A549 (cell line): ENCODE measurements around the gene PAGR1. TPM values are rescaled to one million over a fixed set of nuclear protein-coding genes. Genes with fewer than 3 reads are reported as not detected.
"Not testable (repeated sequence)": the region's sequence is repeated elsewhere in the genome, so short reads cannot be mapped to it uniquely, and the experiment has no call there.

Experiments used
- ATAC-seq, 2 experiments: fragments of 200-7000 bp in 1 of 2; fragments of >200 bp in 1 of 2; cut with Nextera tagmentation in 1 of 2; cut with Tn5 transposase in 1 of 2; 3 replicates each; pipeline versions ENCODE4 v1.8.0 to v1.9.1; 2018 to 2020; ENCODE audit warnings: mild to moderate bottlenecking in 1 of 2, moderate library complexity in 1 of 2
- CTCF ChIA-PET: fragments of 300-600 bp; sonication (Branson Sonifier 250); formaldehyde crosslinking; extraction: SDS; loops from one replicate; lab custom pipeline; 2021; ENCODE audit warnings: antibody characterized with exemption, inconsistent platforms; lab: Yijun Ruan, JAX
- POLR2A ChIA-PET: fragments of 350-600 bp; formaldehyde crosslinking; extraction: SDS; loops from one replicate; lab custom pipeline; 2021; ENCODE audit warnings: antibody characterized with exemption, inconsistent platforms; lab: Yijun Ruan, JAX
- DNase-seq, 2 experiments: peaks; one replicate each; pipeline versions ENCODE4 v3.0.0 to v3.0.0-alpha.2; 2011 to 2016; ENCODE audit warnings: low read depth in 1 of 2, low spot score in 1 of 2
- FAIRE-seq: peaks from 2 replicates; lab custom pipeline; 2011; peaks lifted over from hg19 to GRCh38; lab: Jason Lieb, UNC
- H3K27ac ChIP-seq, 2 experiments: fragments of >200 bp; sonication (Bioruptor Twin); formaldehyde crosslinking; 3 replicates each; pipeline ENCODE4 v1.5.1; 2016 to 2017
- H3K4me1 ChIP-seq: fragments of >200 bp; sonication (Bioruptor Twin); formaldehyde crosslinking; 3 replicates; pipeline ENCODE4 v1.6.1; 2016
- H3K4me2 ChIP-seq: fragments of >200 bp; sonication (Bioruptor Twin); formaldehyde crosslinking; 3 replicates; pipeline ENCODE4 v1.6.1; 2016
- H3K4me3 ChIP-seq: fragments of >200 bp; sonication (Bioruptor Twin); formaldehyde crosslinking; 3 replicates; pipeline ENCODE4 v1.5.1; 2016
- H3K9me3 ChIP-seq: fragments of >200 bp; sonication (Bioruptor Twin); formaldehyde crosslinking; 3 replicates; pipeline ENCODE4 v1.6.1; 2016
- BHLHE40 ChIP-seq: IDR thresholded peaks from 2 replicates; pipeline ENCODE4 v1.6.1; 2012; ENCODE audit warnings: low read depth, low read length, inconsistent platforms
- FOSB ChIP-seq: fragments of 250-450 bp; sonication (Bioruptor Pico); IDR thresholded peaks from 2 replicates; pipeline ENCODE4 v1.5.0; 2020; ENCODE audit warnings: mild to moderate bottlenecking, moderate library complexity
- GATA3 ChIP-seq: IDR thresholded peaks from 2 replicates; pipeline ENCODE4 v1.6.1; 2012; ENCODE audit warnings: borderline replicate concordance
- HDAC2 ChIP-seq: fragments of 200-600 bp; sonication (generic); IDR thresholded peaks from 2 replicates; pipeline ENCODE4 v1.6.1; 2016
- HEYL ChIP-seq: fragments of 250-450 bp; sonication (Bioruptor Pico); IDR thresholded peaks from 2 replicates; pipeline ENCODE4 v1.8.0; 2021; ENCODE audit warnings: mild to moderate bottlenecking, moderate library complexity
- JUN ChIP-seq, 2 experiments: fragments of >200 bp; sonication (Bioruptor Twin); formaldehyde crosslinking; IDR thresholded peaks; 2 replicates in 1 of 2; 3 replicates in 1 of 2; pipeline ENCODE4 v1.6.1; 2016 to 2017
- JUNB ChIP-seq: fragments of >200 bp; sonication (Bioruptor Twin); formaldehyde crosslinking; IDR thresholded peaks from 2 replicates; pipeline ENCODE4 v1.6.1; 2016
- POLR2A ChIP-seq: IDR thresholded peaks from 2 replicates; pipeline ENCODE4 v1.6.1; 2012; ENCODE audit warnings: mild to moderate bottlenecking, low read length
- POLR2AphosphoS2 ChIP-seq: conservative IDR thresholded peaks from 2 replicates; pipeline ENCODE4 v1.6.1; 2012; ENCODE audit warnings: low read length, improper control_type of control experiment, inconsistent platforms
- SMC3 ChIP-seq: fragments of >200 bp; sonication (Bioruptor Twin); formaldehyde crosslinking; IDR thresholded peaks from 3 replicates; pipeline ENCODE4 v1.6.1; 2018; ENCODE audit warnings: inconsistent platforms
- ZC3H11A ChIP-seq: fragments of 450-650 bp; IDR thresholded peaks from 2 replicates; pipeline ENCODE4 v1.6.1; 2014; ENCODE audit warnings: antibody characterized with exemption, mild to moderate bottlenecking
- ZFP36 ChIP-seq: fragments of 450-650 bp; IDR thresholded peaks from 2 replicates; pipeline ENCODE4 v1.6.1; 2014; ENCODE audit warnings: borderline replicate concordance; ENCODE audit not compliant: partially characterized antibody
- ZNF302 ChIP-seq: fragments of 250-450 bp; sonication (Bioruptor Pico); IDR thresholded peaks from 2 replicates; pipeline ENCODE4 v1.9.0; 2021; ENCODE audit warnings: inconsistent platforms, mild to moderate bottlenecking, moderate library complexity
- WGBS: methylation state at CpG from one replicate; pipeline ENCODE4 v1.1.6; 2017; ENCODE audit errors: missing lambda C conversion rate; 5-methylcytosine and 5-hydroxymethylcytosine counted together
- polyA plus RNA-seq, 4 experiments: library from polyadenylated mRNA; depleted of rRNA in 3 of 4; stranded (reverse); fragments of >200 nt; fragmentation: RNase III in 1 of 4; extraction: RNeasy Plus Mini Kit Qiagen cat#74134 plus additional on column Dnase treatment in 1 of 4; gene quantifications; 2 replicates in 3 of 4; 3 replicates in 1 of 4; pipeline ENCODE4 v1.2.3, GENCODE V29; 2011 to 2017
- TF ChIP-seq, protein P1 (sequence below): fragments of 450-650 bp; IDR thresholded peaks from 2 replicates; pipeline ENCODE4 v1.6.1; 2014; ENCODE audit warnings: antibody characterized with exemption
- TF ChIP-seq, protein P2 (sequence below): fragments of 150-350 bp; IDR thresholded peaks from 2 replicates; pipeline ENCODE4 v1.6.1; 2014; ENCODE audit warnings: low read depth, mild to moderate bottlenecking, low read length
- TF ChIP-seq, protein P3 (sequence below): IDR thresholded peaks from 2 replicates; pipeline ENCODE4 v1.6.1; 2012
- TF ChIP-seq, protein P4 (sequence below): fragments of 250-450 bp; sonication (Bioruptor Pico); IDR thresholded peaks from 2 replicates; pipeline ENCODE4 v1.5.0; 2021; ENCODE audit warnings: mild to moderate bottlenecking, moderate library complexity, borderline replicate concordance

The PAGR1 gene
- polyA plus RNA-seq, 2 of the 4 experiments (the other 2 are of a cell fraction): 26.7 to 44.5 TPM

DNA sequence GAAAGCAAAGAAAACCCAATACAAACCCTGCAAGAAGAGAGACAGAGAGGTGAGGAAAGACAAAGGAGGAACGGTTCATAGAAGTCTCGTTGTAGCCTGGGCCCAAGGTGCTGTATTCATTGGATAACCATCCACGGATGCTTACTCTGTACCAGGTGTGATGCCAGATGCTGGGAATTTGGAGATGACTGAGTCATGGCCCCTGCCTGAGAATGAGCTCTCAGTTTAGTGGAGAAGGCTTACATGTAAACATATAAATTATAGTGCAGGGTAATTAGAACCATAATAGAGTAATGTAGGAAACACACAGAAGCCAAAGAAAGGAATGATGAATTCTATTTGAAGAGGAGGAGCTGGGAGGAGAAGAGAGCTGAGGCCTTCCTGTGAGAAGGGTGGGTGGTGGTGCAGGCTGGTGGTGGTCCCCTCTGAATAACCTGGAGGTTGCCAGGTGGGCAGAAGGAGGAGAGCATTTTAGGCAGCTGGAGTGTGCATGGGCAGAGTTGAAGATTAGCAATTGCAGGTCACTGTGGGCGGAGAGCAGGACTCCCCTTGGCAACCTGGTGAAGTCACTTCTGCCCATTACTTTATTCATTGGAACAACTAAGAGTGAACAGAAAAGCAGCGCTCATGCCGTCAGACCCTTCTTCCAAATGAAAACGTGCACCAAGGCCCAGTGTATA is 45.6 kb upstream of the PAGR1 start:
- no peaks in the 10 kb centered on the region for H3K9me3 ChIP-seq
- DNase-seq: no peak
- no peak overlapping the region for H3K27ac ChIP-seq
- H3K4me3 ChIP-seq: no peak overlapping the region
- ChIA-PET CTCF (interaction anchor here (1.0 to 1.7 kb wide), 3 partner anchors 10 to 79 kb away, joined by 3 to 5 read pairs (median 3); no protein-coding TSS in a partner anchor), POLR2A (no interaction called here)
- ATAC-seq: no peak
- 69% methylated on average over 7 of the region's 7 CpGs for WGBS
- no peak for FAIRE-seq
- TF ChIP-seq POLR2A (no peak), SMC3 (no peak), ZC3H11A (no peak)
- TF ChIP-seq, protein P1, sequence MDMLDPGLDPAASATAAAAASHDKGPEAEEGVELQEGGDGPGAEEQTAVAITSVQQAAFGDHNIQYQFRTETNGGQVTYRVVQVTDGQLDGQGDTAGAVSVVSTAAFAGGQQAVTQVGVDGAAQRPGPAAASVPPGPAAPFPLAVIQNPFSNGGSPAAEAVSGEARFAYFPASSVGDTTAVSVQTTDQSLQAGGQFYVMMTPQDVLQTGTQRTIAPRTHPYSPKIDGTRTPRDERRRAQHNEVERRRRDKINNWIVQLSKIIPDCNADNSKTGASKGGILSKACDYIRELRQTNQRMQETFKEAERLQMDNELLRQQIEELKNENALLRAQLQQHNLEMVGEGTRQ: no peak
- TF ChIP-seq, protein P2, sequence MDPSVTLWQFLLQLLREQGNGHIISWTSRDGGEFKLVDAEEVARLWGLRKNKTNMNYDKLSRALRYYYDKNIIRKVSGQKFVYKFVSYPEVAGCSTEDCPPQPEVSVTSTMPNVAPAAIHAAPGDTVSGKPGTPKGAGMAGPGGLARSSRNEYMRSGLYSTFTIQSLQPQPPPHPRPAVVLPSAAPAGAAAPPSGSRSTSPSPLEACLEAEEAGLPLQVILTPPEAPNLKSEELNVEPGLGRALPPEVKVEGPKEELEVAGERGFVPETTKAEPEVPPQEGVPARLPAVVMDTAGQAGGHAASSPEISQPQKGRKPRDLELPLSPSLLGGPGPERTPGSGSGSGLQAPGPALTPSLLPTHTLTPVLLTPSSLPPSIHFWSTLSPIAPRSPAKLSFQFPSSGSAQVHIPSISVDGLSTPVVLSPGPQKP: no peak
- TF ChIP-seq, protein P3, sequence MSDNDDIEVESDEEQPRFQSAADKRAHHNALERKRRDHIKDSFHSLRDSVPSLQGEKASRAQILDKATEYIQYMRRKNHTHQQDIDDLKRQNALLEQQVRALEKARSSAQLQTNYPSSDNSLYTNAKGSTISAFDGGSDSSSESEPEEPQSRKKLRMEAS: no peak
- no peaks in the 10 kb centered on the region for H3K4me1 ChIP-seq
- H3K4me2 ChIP-seq: no peak overlapping the region

DNA sequence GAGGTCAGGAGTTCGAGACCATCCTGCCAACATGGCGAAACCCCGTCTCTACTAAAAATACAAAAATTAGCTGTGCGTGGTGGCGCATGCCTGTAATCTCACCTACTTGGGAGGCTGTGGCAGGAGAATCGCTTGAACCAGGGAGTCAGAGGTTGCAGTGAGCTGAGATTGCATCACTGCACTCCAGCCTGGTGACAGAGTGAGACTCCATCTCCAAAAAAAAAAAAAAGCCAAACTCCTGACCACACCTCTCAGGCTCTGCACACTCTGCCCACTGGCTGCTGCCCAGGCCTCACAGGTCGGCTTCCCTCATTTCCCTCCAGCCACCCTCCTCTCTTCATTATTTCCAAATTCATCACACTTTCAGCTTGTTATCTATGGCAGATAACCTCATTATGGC is 43.6 kb upstream of the PAGR1 start:
- POLR2A ChIA-PET, H3K4me1 ChIP-seq, H3K9me3 ChIP-seq, H3K27ac ChIP-seq, FAIRE-seq, ATAC-seq, DNase-seq, H3K4me2 ChIP-seq, H3K4me3 ChIP-seq: not testable (repeated sequence)
- 83% methylated on average over 7 of the region's 7 CpGs for WGBS
- CTCF ChIA-PET: interaction anchor here (1.4 to 3.3 kb wide), 2 partner anchors 18 to 43 kb away, joined by 4 to 17 read pairs; partner anchors contain the start of gene KIF22

DNA sequence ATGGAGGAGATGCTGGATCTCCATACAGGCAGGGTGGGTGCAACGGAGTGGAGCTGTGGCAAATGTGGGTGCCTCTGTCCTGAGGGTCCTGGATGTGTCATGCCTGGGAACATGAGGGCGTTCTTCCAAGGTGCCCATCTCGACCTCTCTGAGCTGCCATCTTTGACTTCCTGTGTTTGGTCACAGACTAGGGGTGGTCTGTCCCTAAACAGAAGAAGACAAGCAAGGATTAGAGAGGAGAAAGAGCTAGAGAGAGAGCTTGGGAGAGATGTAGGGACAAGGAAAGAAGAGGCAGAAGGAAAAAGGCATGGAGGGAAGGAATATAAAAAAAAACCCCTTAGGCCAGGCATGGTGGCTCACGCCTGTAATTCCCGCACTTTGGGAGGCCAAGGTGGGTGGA is 41.2 kb upstream of the PAGR1 start:
- H3K9me3 ChIP-seq: no peaks in the 10 kb centered on the region
- DNase-seq: no peak
- peaks cover 7% of the 10 kb centered on the region; the same call in 2 of the 3 replicates for H3K4me1 ChIP-seq
- no peak overlapping the region for H3K4me3 ChIP-seq
- TF ChIP-seq HEYL (CRISPR knock-in tag) (no peak), POLR2AphosphoS2 (no peak), JUNB (no peak), ZNF302 (no peak), JUN (IDR thresholded peaks at IDR 0.05) (no peak), ZFP36 (no peak), FOSB (CRISPR knock-in tag) (no peak), HDAC2 (no peak), GATA3 (no peak), BHLHE40 (no peak)
- TF ChIP-seq, protein P4, sequence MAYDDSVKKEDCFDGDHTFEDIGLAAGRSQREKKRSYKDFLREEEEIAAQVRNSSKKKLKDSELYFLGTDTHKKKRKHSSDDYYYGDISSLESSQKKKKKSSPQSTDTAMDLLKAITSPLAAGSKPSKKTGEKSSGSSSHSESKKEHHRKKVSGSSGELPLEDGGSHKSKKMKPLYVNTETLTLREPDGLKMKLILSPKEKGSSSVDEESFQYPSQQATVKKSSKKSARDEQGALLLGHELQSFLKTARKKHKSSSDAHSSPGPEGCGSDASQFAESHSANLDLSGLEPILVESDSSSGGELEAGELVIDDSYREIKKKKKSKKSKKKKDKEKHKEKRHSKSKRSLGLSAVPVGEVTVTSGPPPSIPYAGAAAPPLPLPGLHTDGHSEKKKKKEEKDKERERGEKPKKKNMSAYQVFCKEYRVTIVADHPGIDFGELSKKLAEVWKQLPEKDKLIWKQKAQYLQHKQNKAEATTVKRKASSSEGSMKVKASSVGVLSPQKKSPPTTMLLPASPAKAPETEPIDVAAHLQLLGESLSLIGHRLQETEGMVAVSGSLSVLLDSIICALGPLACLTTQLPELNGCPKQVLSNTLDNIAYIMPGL (CRISPR knock-in tag): no peak
- H3K4me2 ChIP-seq: no peak overlapping the region
- H3K27ac ChIP-seq: no peak overlapping the region
- no peak for ATAC-seq
- ChIA-PET POLR2A (interaction anchor here (0.6 kb wide), 1 partner anchor 25 kb away, joined by 3 read pairs; no protein-coding TSS in a partner anchor), CTCF (interaction anchor here (0.8 to 3.3 kb wide), 3 partner anchors 11 to 83 kb away, joined by 3 to 17 read pairs (median 3); partner anchors contain the start of gene KIF22)
- no peak for FAIRE-seq
- 54% methylated on average over 5 of the region's 5 CpGs for WGBS
